DMS114 treated with DMSO at 0.1 percent for 48 hours (cell line): ENCODE results near the gene DCANP1.

Source experiments
- DNase-seq: peaks from one replicate; lab custom pipeline; 2025; ENCODE audit not compliant: unreplicated experiment; lab: John Stamatoyannopoulos, UW

The DCANP1 gene

GRCh38 chr5:135426102-135427082 is 20.8 kb downstream of the DCANP1 start:
- DNase-seq = peak; percentile 20

GRCh38 chr5:135425641-135426040 is 21.5 kb downstream of the DCANP1 start:
- DNase-seq = no peak

- no peak for DNase-seq
These were observed 23.3 kb downstream of the DCANP1 start for GRCh38 chr5:135423846-135424168.

DNA sequence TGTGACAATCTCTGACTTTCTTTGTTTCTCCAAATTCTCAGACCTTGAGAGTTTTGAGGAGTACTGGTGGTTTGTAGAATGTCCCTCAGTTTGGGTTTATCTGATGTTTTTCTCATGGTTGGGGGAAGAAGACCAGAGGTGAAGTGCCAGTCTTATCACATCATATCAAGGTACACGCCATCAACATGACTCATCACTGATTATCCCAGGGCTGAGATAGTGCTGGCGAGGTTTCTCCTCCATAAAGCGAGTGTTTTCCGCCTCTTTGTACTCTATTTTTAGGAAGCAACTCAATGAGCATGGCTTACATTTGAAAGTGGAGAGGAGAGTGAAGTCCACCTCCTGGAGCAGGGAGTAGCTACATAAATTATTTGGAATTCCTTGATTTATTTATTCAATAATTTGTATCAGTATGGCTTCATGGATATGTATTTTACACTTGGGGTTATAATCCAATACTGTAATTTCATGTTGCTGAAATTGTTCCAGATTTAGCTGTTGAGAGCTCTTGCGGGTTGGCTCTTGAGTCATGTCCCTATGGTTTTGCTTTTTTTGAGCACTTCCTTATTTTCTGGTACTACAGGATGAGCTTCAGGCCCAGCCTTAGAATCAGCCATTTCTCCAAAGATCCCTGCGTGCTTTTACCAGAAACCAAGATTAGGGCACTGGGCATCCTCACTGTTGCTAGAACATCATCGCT is 23.9 kb downstream of the DCANP1 start:
- no peak for DNase-seq

DNA sequence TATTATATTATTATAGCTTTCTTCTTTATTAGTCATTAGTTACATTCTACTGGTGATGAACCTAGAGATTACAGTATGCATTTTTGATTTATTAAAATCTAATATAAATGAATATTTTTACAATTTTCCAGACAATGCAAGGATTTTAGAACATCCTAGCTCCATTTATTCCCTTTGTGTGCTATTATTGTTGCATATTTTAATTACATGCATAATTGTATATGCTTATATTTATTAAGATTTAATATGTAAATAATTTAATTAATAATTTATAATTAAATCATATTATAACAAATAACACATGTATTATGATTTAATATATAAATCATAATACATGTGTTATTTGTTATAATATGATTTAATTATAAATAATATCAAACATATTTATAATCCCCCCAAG is 24.7 kb downstream of the DCANP1 start:
- DNase-seq = no peak

DNA sequence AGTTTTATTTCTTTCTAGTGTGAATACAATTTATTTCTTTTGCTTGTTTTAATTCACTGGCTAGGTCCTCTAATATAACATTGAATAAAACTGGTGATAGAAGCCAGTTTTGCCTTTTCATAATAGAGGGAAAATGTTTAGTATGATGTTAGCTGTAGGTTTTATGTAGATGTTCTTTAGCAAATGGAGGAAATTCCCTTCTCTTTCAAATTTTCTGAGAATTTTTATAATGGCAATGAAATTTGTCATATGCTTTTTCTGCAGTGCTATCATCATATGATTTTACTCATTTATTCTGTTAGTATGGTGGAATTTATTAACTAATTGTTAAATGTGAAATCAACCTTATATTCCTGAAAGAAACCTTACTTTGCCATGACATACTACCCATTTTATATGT is 30.1 kb downstream of the DCANP1 start:
- DNase-seq = no peak

GRCh38 chr5:135405082-135405481 is 42.1 kb downstream of the DCANP1 start:
- DNase-seq = no peak

DNA sequence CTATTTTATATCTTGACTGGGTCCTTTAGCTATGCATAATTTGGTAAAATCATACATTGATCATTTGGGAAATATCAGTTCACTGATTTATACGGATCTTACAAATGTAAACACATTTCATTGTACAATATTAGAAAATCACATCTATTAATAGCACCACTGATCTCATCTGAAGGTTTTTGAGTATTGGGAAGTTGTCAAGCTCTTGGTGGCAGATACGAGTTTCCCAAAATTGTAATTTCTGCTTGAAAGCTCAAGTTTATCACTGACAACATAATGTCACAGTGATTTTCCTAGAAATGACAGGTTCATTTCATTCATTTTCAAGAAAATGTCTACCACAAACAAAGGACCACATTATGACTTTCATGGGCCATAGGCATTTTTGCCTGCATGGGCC is 45.1 kb downstream of the DCANP1 start:
- DNase-seq = no peak

DNA sequence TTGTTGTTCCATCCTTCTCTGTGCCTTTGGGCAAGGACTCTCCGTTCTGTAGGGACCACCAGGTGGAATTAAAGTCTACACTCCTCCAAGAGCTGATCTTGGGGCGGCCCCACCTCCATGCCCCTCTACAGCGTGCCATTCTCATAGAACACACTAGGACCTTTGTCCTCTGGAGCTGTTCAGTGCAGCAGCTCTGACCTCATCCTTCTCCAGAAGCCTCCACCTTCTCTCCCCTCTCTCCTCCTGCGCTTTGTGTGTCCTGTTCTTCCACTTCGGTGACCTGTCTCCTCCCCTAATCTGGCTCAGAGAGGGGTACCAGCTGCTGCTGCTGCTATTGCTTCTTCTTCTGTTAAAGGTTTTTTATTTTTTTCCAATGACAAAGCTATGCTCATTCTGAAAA is 46.3 kb downstream of the DCANP1 start:
- DNase-seq = no peak

DNA sequence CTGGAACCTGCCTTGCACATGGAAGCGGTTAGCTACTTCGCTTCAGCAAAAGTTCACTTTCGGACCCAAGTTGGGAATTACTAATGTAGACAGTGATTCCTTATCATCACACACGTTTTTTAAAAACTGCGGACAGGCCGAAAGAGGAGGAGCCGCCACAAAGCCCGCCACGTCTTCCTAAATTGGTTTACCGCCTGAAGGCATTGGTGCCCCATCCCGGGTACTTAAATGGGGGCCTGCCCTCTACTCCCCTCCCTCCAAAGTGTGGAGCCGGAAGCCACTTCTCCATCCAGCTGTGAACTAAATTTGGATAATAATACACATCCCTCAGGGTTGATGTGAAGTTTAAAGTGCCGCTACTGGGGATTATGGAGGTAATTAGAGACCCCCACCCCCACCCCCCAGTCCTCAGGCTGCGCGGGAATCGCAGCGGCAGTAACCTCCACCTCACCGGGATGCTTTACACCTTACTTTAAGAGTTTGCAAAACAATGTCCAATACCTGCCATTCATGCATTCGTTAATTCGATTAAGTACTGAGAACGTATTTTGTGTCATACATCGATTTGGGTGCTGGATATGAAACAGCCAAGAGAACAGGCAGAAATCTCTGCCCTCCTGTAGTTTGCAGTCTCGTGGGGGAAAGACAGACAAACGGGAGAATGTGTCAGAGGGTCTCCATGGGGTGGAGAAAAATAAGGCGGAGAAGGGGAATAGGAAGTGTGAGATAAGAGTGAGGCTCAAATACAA is 47.2 kb downstream of the DCANP1 start:
- DNase-seq = no peak

GRCh38 chr5:135398855-135399793 is 48.0 kb downstream of the DCANP1 start, which contains the start of gene MACROH2A1:
TSS of gene MACROH2A1 (minus strand) at chr5:135399231. CDS start at chr5:135389093, 10,138 bp downstream.
- DNase-seq = peak; percentile 47

DNA sequence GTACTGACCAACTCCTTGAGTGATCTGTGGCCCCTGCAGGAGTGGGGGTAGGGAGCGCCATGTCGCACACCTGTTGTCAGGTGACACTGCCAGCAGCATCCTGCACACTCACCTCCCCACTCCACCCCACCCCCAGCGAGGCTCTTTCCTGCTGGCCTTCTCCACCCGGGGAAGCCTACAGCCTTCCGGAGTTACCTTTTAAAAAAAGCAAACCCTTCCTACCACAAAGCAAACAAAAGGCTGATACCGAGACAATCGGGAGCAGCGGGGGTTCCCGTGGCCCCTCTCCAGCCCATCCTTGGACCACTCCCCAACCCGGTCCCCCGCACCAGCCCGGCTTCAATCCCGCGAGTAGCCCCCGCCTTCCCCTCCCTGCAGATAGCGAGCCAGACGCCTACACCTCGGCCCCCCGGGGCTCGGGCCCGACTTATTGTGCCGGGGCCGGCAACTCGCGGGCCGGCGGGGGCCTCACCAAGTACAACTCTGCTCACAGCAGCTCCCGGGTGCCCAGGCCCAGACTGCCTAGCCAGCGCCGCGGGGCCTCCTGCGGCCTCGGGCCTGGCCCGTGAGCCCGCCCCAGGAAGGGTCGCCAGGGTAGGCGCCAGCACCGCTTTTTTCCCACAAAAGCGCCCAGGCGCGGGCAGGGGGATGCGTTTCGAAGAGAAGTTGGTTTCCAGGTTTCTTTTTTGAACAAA is 48.8 kb downstream of the DCANP1 start:
- DNase-seq = no peak

DNA sequence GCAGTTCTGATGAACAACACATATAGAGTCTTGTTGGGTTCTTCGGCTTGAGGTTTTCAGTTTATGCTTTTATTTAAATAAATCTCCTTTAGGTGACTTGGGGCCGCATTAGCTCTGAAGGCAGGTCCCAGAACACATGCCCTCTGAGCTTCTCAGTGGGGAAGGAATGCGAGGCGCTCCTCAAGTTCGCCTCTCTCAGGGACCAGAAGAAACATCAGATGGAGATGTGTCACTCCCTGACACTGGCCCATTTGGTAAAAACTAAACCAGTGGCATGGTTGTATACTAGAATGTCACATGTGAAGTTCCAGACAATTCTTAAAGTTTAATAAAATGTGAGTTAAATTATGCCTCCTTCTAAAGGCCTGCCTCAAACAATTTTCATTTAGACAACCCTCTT is 50.1 kb downstream of the DCANP1 start:
- DNase-seq = no peak

DNA sequence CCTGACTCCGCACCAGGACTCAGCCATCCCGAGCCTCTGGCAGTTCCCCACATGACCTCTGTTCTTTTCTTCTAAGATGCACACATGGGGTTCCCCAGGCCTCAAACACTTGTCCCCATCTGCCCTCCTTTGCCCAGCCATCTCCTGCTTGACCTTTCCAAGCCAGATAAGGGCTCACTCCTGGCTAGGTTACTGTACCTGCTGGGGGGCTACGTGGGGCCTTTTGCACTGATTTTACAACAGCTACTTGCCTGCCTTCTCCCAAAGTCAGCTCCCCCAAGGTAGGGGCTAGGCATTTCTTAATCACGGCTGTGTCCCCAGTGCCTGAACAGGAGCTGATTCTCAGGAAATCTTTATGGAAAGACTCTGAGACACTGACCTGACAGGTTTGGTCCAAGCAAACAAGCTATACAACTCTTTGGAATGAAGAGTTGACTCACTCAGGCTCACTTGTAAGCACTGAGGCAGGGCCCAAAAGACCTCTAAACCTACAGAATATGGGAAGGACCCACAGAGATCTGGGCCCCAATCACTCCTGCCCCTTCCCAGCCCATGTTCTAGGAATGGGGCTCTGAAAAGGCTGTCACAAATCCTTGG is 50.6 kb downstream of the DCANP1 start:
- DNase-seq = no peak

- DNase-seq = no peak
These were observed 51.3 kb downstream of the DCANP1 start for GRCh38 chr5:135395866-135396265.

GRCh38 chr5:135395451-135395850 is 51.7 kb downstream of the DCANP1 start:
- DNase-seq = no peak
